HK-2 (cell line): ENCODE measurements around the gene GFRA3.
A peak's percentile ranks its signal among the peaks of the same experiment; 100 is the strongest.

Source experiments
- DNase-seq: peaks from one replicate; pipeline ENCODE4 v3.0.0-alpha.2; 2018; ENCODE audit not compliant: unreplicated experiment

Gene GFRA3

GRCh38 chr5:138246822-138247221 is 27.6 kb downstream of the GFRA3 start:
- no peak for DNase-seq

GRCh38 chr5:138246334-138246733 is 28.1 kb downstream of the GFRA3 start:
- DNase-seq: no peak

GRCh38 chr5:138245717-138246116 is 28.7 kb downstream of the GFRA3 start:
- no peak for DNase-seq

GRCh38 chr5:138243794-138244193 is 30.6 kb downstream of the GFRA3 start:
- no peak for DNase-seq

- DNase-seq: peak; percentile 38
These were observed 32.5 kb downstream of the GFRA3 start for GRCh38 chr5:138241688-138242571.

- DNase-seq: no peak
These were observed 33.6 kb downstream of the GFRA3 start for GRCh38 chr5:138240650-138241385.

- no peak for DNase-seq
These were observed 36.4 kb downstream of the GFRA3 start for GRCh38 chr5:138238034-138238433.

- DNase-seq: no peak
These were observed 39.8 kb downstream of the GFRA3 start for GRCh38 chr5:138234651-138235050.

GRCh38 chr5:138233280-138233679 is 41.1 kb downstream of the GFRA3 start:
- DNase-seq: no peak

- no peak for DNase-seq
These were observed 43.3 kb downstream of the GFRA3 start for GRCh38 chr5:138230981-138231589.

- DNase-seq: no peak
These were observed 44.2 kb downstream of the GFRA3 start for GRCh38 chr5:138230261-138230660.

GRCh38 chr5:138229387-138229786 is 45.0 kb downstream of the GFRA3 start:
- no peak for DNase-seq

- DNase-seq: no peak
These were observed 47.5 kb downstream of the GFRA3 start for GRCh38 chr5:138226910-138227309.

- DNase-seq: no peak
These were observed 49.7 kb downstream of the GFRA3 start for GRCh38 chr5:138224712-138225111.

- DNase-seq: no peak
These were observed 50.9 kb downstream of the GFRA3 start for GRCh38 chr5:138223532-138223931.

- no peak for DNase-seq
These were observed 57.6 kb downstream of the GFRA3 start for GRCh38 chr5:138216799-138217198.

- peak; percentile 90 for DNase-seq
These were observed 61.0 kb downstream of the GFRA3 start, which contains the start of gene CDC23 for GRCh38 chr5:138213161-138214029. Gene CDC23 (minus strand): TSS chr5:138213323. CDS start chr5:138213312, 11 bp downstream.

GRCh38 chr5:138212828-138213160 is 61.6 kb downstream of the GFRA3 start:
- no peak for DNase-seq

GRCh38 chr5:138210985-138211384 is 63.4 kb downstream of the GFRA3 start:
- no peak for DNase-seq
